T follicular helper cell (primary cell): ENCODE data around the gene BEST3.
"Not testable (repeated sequence)": the region's sequence is repeated elsewhere in the genome, so short reads cannot be mapped to it uniquely, and the experiment has no call there.

ENCODE experiments used
- DNase-seq: peaks from one replicate; pipeline ENCODE4 v3.0.0-alpha.2; 2020; ENCODE audit warnings: low read depth

BEST3 gene

GRCh38 chr12:69648476-69648875 lies 50.6 kb downstream of the BEST3 start:
- no peak for DNase-seq

- DNase-seq, result no peak
These were observed 51.9 kb downstream of the BEST3 start for GRCh38 chr12:69647178-69647577.

GRCh38 chr12:69645031-69645430 lies 54.1 kb downstream of the BEST3 start:
- DNase-seq, result no peak

GRCh38 chr12:69644511-69644910 lies 54.6 kb downstream of the BEST3 start:
- DNase-seq, result no peak

GRCh38 chr12:69642531-69642930 lies 56.6 kb downstream of the BEST3 start:
- DNase-seq, result no peak

GRCh38 chr12:69641546-69641945 lies 57.6 kb downstream of the BEST3 start:
- no peak for DNase-seq

GRCh38 chr12:69639400-69640016 lies 59.6 kb downstream of the BEST3 start:
- peak; percentile 36 for DNase-seq

GRCh38 chr12:69633061-69633460 lies 66.0 kb downstream of the BEST3 start:
- no peak for DNase-seq

- no peak for DNase-seq
These were observed 68.9 kb downstream of the BEST3 start for GRCh38 chr12:69630191-69630590.

GRCh38 chr12:69627501-69627900 lies 71.6 kb downstream of the BEST3 start:
- no peak for DNase-seq

GRCh38 chr12:69623970-69624369 lies 75.1 kb downstream of the BEST3 start:
- no peak for DNase-seq

GRCh38 chr12:69621551-69621950 lies 77.6 kb downstream of the BEST3 start:
- no peak for DNase-seq

- DNase-seq, result no peak
These were observed 78.2 kb downstream of the BEST3 start for GRCh38 chr12:69620921-69621320.

- no peak for DNase-seq
These were observed 79.0 kb downstream of the BEST3 start for GRCh38 chr12:69620077-69620476.

- DNase-seq, result no peak
These were observed 80.1 kb downstream of the BEST3 start for GRCh38 chr12:69619050-69619449.

- DNase-seq, result no peak
These were observed 83.1 kb downstream of the BEST3 start for GRCh38 chr12:69616025-69616424.

- DNase-seq, result no peak
These were observed 85.8 kb downstream of the BEST3 start for GRCh38 chr12:69613351-69613750.

- no peak for DNase-seq
These were observed 88.4 kb downstream of the BEST3 start, which contains the start of gene LRRC10 for GRCh38 chr12:69610729-69611128. TSS of gene LRRC10 (minus strand) at chr12:69610907. CDS start at chr12:69610838, 69 bp downstream.

- DNase-seq, result no peak
These were observed 89.0 kb downstream of the BEST3 start for GRCh38 chr12:69610126-69610525.

GRCh38 chr12:69608114-69608513 lies 91.0 kb downstream of the BEST3 start:
- no peak for DNase-seq

- DNase-seq, result not testable (repeated sequence)
These were observed 94.8 kb downstream of the BEST3 start for GRCh38 chr12:69604275-69604674.
